DND-41 (cell line): Measurements from ENCODE around the gene RNPEP.

Experiments used
- ATAC-seq: fragments of 200-7000 bp; cut with Tn5 transposase; 3 replicates; pipeline ENCODE4 v1.9.1; 2021; ENCODE audit warnings: low read depth; ENCODE audit not compliant: insufficient read depth
- DNase-seq: peaks from one replicate; pipeline ENCODE4 v3.0.0-alpha.2; 2020
- H2AFZ ChIP-seq: 2 replicates; pipeline ENCODE4 v1.6.0; 2012; ENCODE audit warnings: low read depth, low read length
- H3K27ac ChIP-seq: 2 replicates; pipeline ENCODE4 v1.5.1; 2012; ENCODE audit warnings: low read length, inconsistent platforms
- H3K27me3 ChIP-seq: fragments of 200-600 bp; sonication (generic); 2 replicates; pipeline ENCODE4 v1.6.0; 2012; ENCODE audit warnings: low read length, mild to moderate bottlenecking, inconsistent platforms; ENCODE audit not compliant: insufficient read depth, poor library complexity
- H3K36me3 ChIP-seq: 2 replicates; pipeline ENCODE4 v1.5.1; 2012; ENCODE audit warnings: low read length, inconsistent platforms; ENCODE audit not compliant: insufficient read depth
- H3K4me1 ChIP-seq: 2 replicates; pipeline ENCODE4 v1.5.1; 2012; ENCODE audit warnings: mild to moderate bottlenecking, low read length; ENCODE audit not compliant: insufficient read depth
- H3K4me2 ChIP-seq: 2 replicates; pipeline ENCODE4 v1.6.0; 2012; ENCODE audit warnings: mild to moderate bottlenecking, moderate library complexity, low read length, inconsistent platforms; ENCODE audit not compliant: insufficient read depth
- H3K4me3 ChIP-seq, 2 experiments: fragments of 200-600 bp in 1 of 2; shearing (Covaris generic) in 1 of 2; 2 replicates each; pipeline ENCODE4 v1.5.1; 2012 to 2016; ENCODE audit warnings: inconsistent platforms in 2 of 2, low read length in 2 of 2, mild to moderate bottlenecking in 2 of 2, low read depth in 1 of 2, moderate library complexity in 1 of 2
- H3K79me2 ChIP-seq: 2 replicates; pipeline ENCODE4 v1.6.0; 2012; ENCODE audit warnings: low read length, inconsistent platforms; ENCODE audit not compliant: insufficient read depth
- H3K9ac ChIP-seq: 2 replicates; pipeline ENCODE4 v1.6.0; 2012; ENCODE audit warnings: low read depth, mild to moderate bottlenecking, inconsistent platforms, low read length, moderate library complexity
- H3K9me3 ChIP-seq: 2 replicates; pipeline ENCODE4 v1.5.1; 2012; ENCODE audit warnings: low read length, moderate library complexity, mild to moderate bottlenecking, inconsistent platforms; ENCODE audit not compliant: insufficient read depth, severe bottlenecking
- H4K20me1 ChIP-seq: 2 replicates; pipeline ENCODE4 v1.6.0; 2012; ENCODE audit warnings: low read length; ENCODE audit not compliant: insufficient read depth
- EZH2 ChIP-seq: IDR thresholded peaks from 3 replicates; pipeline ENCODE4 v1.6.1; 2012; ENCODE audit warnings: borderline replicate concordance, low read depth, mild to moderate bottlenecking, moderate library complexity, low read length, inconsistent platforms; ENCODE audit not compliant: severe bottlenecking
- TF ChIP-seq, protein P1 (sequence below): IDR thresholded peaks from 2 replicates; pipeline ENCODE4 v1.5.1; 2012; ENCODE audit warnings: borderline replicate concordance, low read length, moderate library complexity, mild to moderate bottlenecking; ENCODE audit not compliant: poor library complexity, severe bottlenecking; ENCODE audit errors: extremely low read depth

The RNPEP gene

DNA sequence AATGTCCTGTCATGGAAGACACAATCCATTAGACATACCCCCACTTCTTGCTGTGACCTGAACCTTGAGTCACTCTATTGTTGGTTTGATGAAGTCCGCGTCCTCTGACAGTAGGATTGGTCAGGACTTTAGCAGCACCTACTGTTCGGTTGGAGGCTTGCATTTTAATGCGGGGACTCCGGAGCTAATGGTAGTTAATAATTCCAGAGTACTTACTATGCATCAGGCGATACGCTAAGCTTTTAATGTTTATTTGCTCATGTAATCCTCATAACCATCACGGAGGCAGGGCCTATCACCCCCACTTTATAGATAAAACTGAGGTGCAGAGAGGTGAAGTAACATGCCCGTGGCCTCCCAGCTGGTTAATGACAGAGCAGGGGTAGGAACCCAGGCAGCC is 20.1 kb downstream of the RNPEP start:
- no peak overlapping the region for H3K4me2 ChIP-seq
- no peaks in the 10 kb centered on the region for H3K9me3 ChIP-seq
- peaks cover 61% of the 10 kb centered on the region for H3K36me3 ChIP-seq
- no peak overlapping the region for H3K4me3 ChIP-seq
- H3K27me3 ChIP-seq = no peaks in the 10 kb centered on the region
- no peak for TF ChIP-seq EZH2
- TF ChIP-seq, protein P1, sequence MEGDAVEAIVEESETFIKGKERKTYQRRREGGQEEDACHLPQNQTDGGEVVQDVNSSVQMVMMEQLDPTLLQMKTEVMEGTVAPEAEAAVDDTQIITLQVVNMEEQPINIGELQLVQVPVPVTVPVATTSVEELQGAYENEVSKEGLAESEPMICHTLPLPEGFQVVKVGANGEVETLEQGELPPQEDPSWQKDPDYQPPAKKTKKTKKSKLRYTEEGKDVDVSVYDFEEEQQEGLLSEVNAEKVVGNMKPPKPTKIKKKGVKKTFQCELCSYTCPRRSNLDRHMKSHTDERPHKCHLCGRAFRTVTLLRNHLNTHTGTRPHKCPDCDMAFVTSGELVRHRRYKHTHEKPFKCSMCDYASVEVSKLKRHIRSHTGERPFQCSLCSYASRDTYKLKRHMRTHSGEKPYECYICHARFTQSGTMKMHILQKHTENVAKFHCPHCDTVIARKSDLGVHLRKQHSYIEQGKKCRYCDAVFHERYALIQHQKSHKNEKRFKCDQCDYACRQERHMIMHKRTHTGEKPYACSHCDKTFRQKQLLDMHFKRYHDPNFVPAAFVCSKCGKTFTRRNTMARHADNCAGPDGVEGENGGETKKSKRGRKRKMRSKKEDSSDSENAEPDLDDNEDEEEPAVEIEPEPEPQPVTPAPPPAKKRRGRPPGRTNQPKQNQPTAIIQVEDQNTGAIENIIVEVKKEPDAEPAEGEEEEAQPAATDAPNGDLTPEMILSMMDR = peak; percentile 8
- H3K79me2 ChIP-seq = no peaks in the 10 kb centered on the region
- H4K20me1 ChIP-seq = no peaks in the 10 kb centered on the region
- H3K9ac ChIP-seq = no peak overlapping the region
- H3K4me1 ChIP-seq = no peaks in the 10 kb centered on the region
- DNase-seq = no peak
- no peak for ATAC-seq
- no peak overlapping the region for H2AFZ ChIP-seq
- H3K27ac ChIP-seq = no peak overlapping the region

DNA sequence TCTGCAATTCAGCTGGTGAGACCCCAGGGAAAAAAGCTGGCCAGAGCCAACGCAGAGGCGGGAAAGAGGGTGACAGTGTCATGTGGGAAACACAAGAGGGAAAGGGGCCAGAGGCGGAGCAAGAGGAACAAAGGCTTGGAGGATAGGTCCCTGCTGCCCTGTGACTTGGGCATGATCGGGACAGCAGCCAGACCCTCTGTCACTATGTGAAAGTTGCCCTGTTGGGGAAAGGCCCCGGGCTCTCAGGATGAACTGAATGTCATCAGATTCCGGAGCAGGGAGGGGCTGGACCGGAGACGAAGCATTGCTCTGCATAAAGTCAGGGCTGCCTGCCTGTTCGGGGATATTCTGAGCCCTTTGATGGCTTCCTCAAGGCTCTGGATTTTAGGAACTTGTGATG is 22.3 kb downstream of the RNPEP start:
- H2AFZ ChIP-seq = no peak overlapping the region
- no peaks in the 10 kb centered on the region for H3K9me3 ChIP-seq
- no peaks in the 10 kb centered on the region for H3K27me3 ChIP-seq
- no peak overlapping the region for H3K4me2 ChIP-seq
- H3K9ac ChIP-seq = no peak overlapping the region
- no peaks in the 10 kb centered on the region for H4K20me1 ChIP-seq
- TF ChIP-seq, protein P1 = no peak
- TF ChIP-seq EZH2 = no peak
- ATAC-seq (no peak), DNase-seq (no peak)
- H3K4me1 ChIP-seq = no peaks in the 10 kb centered on the region
- peaks cover 58% of the 10 kb centered on the region for H3K36me3 ChIP-seq
- no peaks in the 10 kb centered on the region for H3K79me2 ChIP-seq
- no peak overlapping the region for H3K4me3 ChIP-seq
- H3K27ac ChIP-seq = no peak overlapping the region

DNA sequence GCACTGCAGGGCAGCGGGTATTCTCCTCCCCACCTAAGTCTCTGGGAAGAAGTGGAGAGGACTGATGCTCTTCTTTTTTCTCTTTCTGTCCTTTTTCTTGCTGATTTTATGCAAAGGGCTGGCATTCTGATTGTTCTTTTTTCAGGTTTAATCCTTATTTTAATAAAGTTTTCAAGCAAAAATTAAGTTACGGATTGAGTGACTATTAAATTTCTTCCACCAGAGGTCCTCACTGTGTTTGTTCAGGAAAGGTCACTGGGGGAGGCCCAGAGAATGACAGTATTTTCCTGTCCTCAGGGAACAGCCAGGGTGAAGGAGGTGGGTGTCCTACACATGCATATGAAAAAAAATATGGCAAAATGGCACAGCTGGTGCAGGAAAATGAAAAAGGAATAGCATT is 23.5 kb downstream of the RNPEP start:
- no peak overlapping the region for H3K9ac ChIP-seq
- H3K27me3 ChIP-seq = no peaks in the 10 kb centered on the region
- H3K9me3 ChIP-seq = no peaks in the 10 kb centered on the region
- no peaks in the 10 kb centered on the region for H4K20me1 ChIP-seq
- no peak overlapping the region for H3K27ac ChIP-seq
- no peaks in the 10 kb centered on the region for H3K79me2 ChIP-seq
- H3K4me3 ChIP-seq = no peak overlapping the region
- no peak overlapping the region for H3K4me2 ChIP-seq
- no peak for DNase-seq
- peaks cover 46% of the 10 kb centered on the region for H3K36me3 ChIP-seq
- no peak for TF ChIP-seq EZH2
- TF ChIP-seq, protein P1 = no peak
- H2AFZ ChIP-seq = no peak overlapping the region
- H3K4me1 ChIP-seq = no peaks in the 10 kb centered on the region
- no peak for ATAC-seq

DNA sequence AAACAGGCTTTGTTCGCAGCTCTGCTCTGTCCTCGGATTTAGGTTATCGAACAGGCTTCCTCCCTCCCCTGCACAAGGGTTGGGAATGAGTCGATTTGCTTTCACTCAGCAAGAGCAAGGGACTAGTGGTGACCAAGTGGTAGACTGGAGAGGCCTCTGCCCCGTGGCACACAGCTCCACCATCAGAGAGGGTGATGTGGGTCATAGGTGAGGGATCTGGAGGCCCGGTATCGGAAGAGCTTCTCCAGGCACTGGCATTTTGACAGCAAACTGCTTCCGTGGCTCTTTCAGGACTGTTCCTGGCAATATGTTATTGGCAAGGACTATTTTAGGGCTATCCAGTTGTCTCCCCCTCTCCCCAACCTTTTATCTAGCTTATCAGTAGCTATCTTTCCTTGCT is 24.9 kb downstream of the RNPEP start:
- H3K4me2 ChIP-seq = no peak overlapping the region
- TF ChIP-seq, protein P1 = no peak
- no peak for TF ChIP-seq EZH2
- H3K4me1 ChIP-seq = no peaks in the 10 kb centered on the region
- no peaks in the 10 kb centered on the region for H3K79me2 ChIP-seq
- no peaks in the 10 kb centered on the region for H3K9me3 ChIP-seq
- ATAC-seq (no peak), DNase-seq (no peak)
- peaks cover 35% of the 10 kb centered on the region for H3K36me3 ChIP-seq
- no peak overlapping the region for H3K9ac ChIP-seq
- no peak overlapping the region for H3K27ac ChIP-seq
- H3K27me3 ChIP-seq = no peaks in the 10 kb centered on the region
- H4K20me1 ChIP-seq = no peaks in the 10 kb centered on the region
- H3K4me3 ChIP-seq = no peak overlapping the region
- H2AFZ ChIP-seq = no peak overlapping the region
